ENCODE measurements around the gene SAMHD1. TPM values are rescaled to one million over a fixed set of nuclear protein-coding genes. Genes with fewer than 3 reads are reported as not detected.

SAMHD1 gene
- total and polyA plus RNA-seq, 2 donors: 145 to 146 TPM

GRCh38 chr20:36866681-36867495 lies 84.6 kb downstream of the SAMHD1 start:
- Histone ChIP-seq H3K4me1 (ENCODE audit: insufficient read depth) (no peaks in the 10 kb centered on the region), H3K4me3 (ENCODE audit: low read depth, low read length) (no peak overlapping the region), H3K36me3 (ENCODE audit: insufficient read depth) (no peaks in the 10 kb centered on the region), H3K27ac (ENCODE audit: low read depth) (no peak overlapping the region)
- no peak for DNase-seq (ENCODE audit: extremely low spot score)
- WGBS: 74% methylated on average over 8 of the region's 8 CpGs

- Histone ChIP-seq H3K36me3 (ENCODE audit: insufficient read depth) (no peaks in the 10 kb centered on the region), H3K4me3 (ENCODE audit: low read depth, low read length) (no peak overlapping the region), H3K27ac (ENCODE audit: low read depth) (no peak overlapping the region), H3K4me1 (ENCODE audit: insufficient read depth) (no peaks in the 10 kb centered on the region)
- no peak for DNase-seq (ENCODE audit: extremely low spot score)
- 81% methylated on average over 7 of the region's 7 CpGs for WGBS
These were observed 85.3 kb downstream of the SAMHD1 start for GRCh38 chr20:36866164-36866563.

- H3K36me3 ChIP-seq (ENCODE audit: insufficient read depth): no peaks in the 10 kb centered on the region
- no peak overlapping the region for H3K27ac ChIP-seq (ENCODE audit: low read depth)
- no peak for DNase-seq (ENCODE audit: extremely low spot score)
- no peak overlapping the region for H3K4me3 ChIP-seq (ENCODE audit: low read depth, low read length)
- no peaks in the 10 kb centered on the region for H3K4me1 ChIP-seq (ENCODE audit: insufficient read depth)
These were observed 85.7 kb downstream of the SAMHD1 start for GRCh38 chr20:36865861-36866149.

GRCh38 chr20:36865076-36865860 lies 86.2 kb downstream of the SAMHD1 start:
- no peaks in the 10 kb centered on the region for H3K4me1 ChIP-seq (ENCODE audit: insufficient read depth)
- no peaks in the 10 kb centered on the region for H3K36me3 ChIP-seq (ENCODE audit: insufficient read depth)
- no peak overlapping the region for H3K4me3 ChIP-seq (ENCODE audit: low read depth, low read length)
- no peak for DNase-seq (ENCODE audit: extremely low spot score)
- H3K27ac ChIP-seq (ENCODE audit: low read depth): no peak overlapping the region
- 82% methylated on average over 9 of the region's 9 CpGs for WGBS

- Histone ChIP-seq H3K4me3 (ENCODE audit: low read depth, low read length) (peak overlapping the region; percentile 77), H3K27ac (ENCODE audit: low read depth) (peak overlapping the region; percentile 87), H3K4me1 (ENCODE audit: insufficient read depth) (no peaks in the 10 kb centered on the region), H3K36me3 (ENCODE audit: insufficient read depth) (no peaks in the 10 kb centered on the region)
- no peak for DNase-seq (ENCODE audit: extremely low spot score)
- under 1% methylated on average over 127 of the region's 129 CpGs for WGBS
These were observed 88.4 kb downstream of the SAMHD1 start for GRCh38 chr20:36862857-36863668.

- Histone ChIP-seq H3K36me3 (ENCODE audit: insufficient read depth) (no peaks in the 10 kb centered on the region), H3K4me3 (ENCODE audit: low read depth, low read length) (peak overlapping the region; percentile 77), H3K4me1 (ENCODE audit: insufficient read depth) (no peaks in the 10 kb centered on the region), H3K27ac (ENCODE audit: low read depth) (peak overlapping the region; percentile 87)
- DNase-seq (ENCODE audit: extremely low spot score): peak; percentile 71
- 6% methylated on average over 45 of the region's 45 CpGs for WGBS
These were observed 89.4 kb downstream of the SAMHD1 start for GRCh38 chr20:36861875-36862801.

- Histone ChIP-seq H3K4me3 (ENCODE audit: low read depth, low read length) (peak overlapping the region; percentile 4), H3K27ac (ENCODE audit: low read depth) (no peak overlapping the region), H3K4me1 (ENCODE audit: insufficient read depth) (no peaks in the 10 kb centered on the region), H3K36me3 (ENCODE audit: insufficient read depth) (no peaks in the 10 kb centered on the region)
- 11% methylated on average over 7 of the region's 7 CpGs for WGBS
- DNase-seq (ENCODE audit: extremely low spot score): no peak
These were observed 90.0 kb downstream of the SAMHD1 start for GRCh38 chr20:36861625-36861874.

GRCh38 chr20:36860811-36861624 lies 90.5 kb downstream of the SAMHD1 start:
- no peak overlapping the region for H3K27ac ChIP-seq (ENCODE audit: low read depth)
- H3K4me1 ChIP-seq (ENCODE audit: insufficient read depth): no peaks in the 10 kb centered on the region
- DNase-seq (ENCODE audit: extremely low spot score): no peak
- H3K4me3 ChIP-seq (ENCODE audit: low read depth, low read length): no peak overlapping the region
- H3K36me3 ChIP-seq (ENCODE audit: insufficient read depth): no peaks in the 10 kb centered on the region
- WGBS: 65% methylated on average over 14 of the region's 14 CpGs

GRCh38 chr20:36860339-36860738 lies 91.2 kb downstream of the SAMHD1 start:
- WGBS: 41% methylated on average over 5 of the region's 5 CpGs
- no peak for DNase-seq (ENCODE audit: extremely low spot score)
- Histone ChIP-seq H3K4me1 (ENCODE audit: insufficient read depth) (no peaks in the 10 kb centered on the region), H3K27ac (ENCODE audit: low read depth) (no peak overlapping the region), H3K4me3 (ENCODE audit: low read depth, low read length) (no peak overlapping the region), H3K36me3 (ENCODE audit: insufficient read depth) (no peaks in the 10 kb centered on the region)

- Histone ChIP-seq H3K36me3 (ENCODE audit: insufficient read depth) (no peaks in the 10 kb centered on the region), H3K4me1 (ENCODE audit: insufficient read depth) (no peaks in the 10 kb centered on the region), H3K4me3 (ENCODE audit: low read depth, low read length) (no peak overlapping the region), H3K27ac (ENCODE audit: low read depth) (no peak overlapping the region)
- WGBS: 42% methylated on average over 6 of the region's 6 CpGs
- no peak for DNase-seq (ENCODE audit: extremely low spot score)
These were observed 91.7 kb downstream of the SAMHD1 start for GRCh38 chr20:36859700-36860330.

- DNase-seq (ENCODE audit: extremely low spot score): no peak
- Histone ChIP-seq H3K27ac (ENCODE audit: low read depth) (no peak overlapping the region), H3K36me3 (ENCODE audit: insufficient read depth) (no peaks in the 10 kb centered on the region), H3K4me1 (ENCODE audit: insufficient read depth) (no peaks in the 10 kb centered on the region), H3K4me3 (ENCODE audit: low read depth, low read length) (no peak overlapping the region)
- 73% methylated on average over 4 of the region's 4 CpGs for WGBS
These were observed 92.3 kb downstream of the SAMHD1 start for GRCh38 chr20:36859282-36859555.

All from urinary bladder (tissue), 4 donors.